Stimulated activated CD8-positive, alpha-beta memory T cell treated with anti-CD3 and anti-CD28 coated beads, Interleukin-15, amount 100 ng/mL, for 48 hours (primary cell): ENCODE results near the gene CNPY3.
A peak's percentile ranks its signal among the peaks of the same experiment; 100 is the strongest.

Source experiments
- DNase-seq, 2 donors: peaks; one replicate each; pipeline ENCODE4 v3.0.0-alpha.2; 2020; ENCODE audit warnings: low read depth in 2 of 2

Gene CNPY3

DNA sequence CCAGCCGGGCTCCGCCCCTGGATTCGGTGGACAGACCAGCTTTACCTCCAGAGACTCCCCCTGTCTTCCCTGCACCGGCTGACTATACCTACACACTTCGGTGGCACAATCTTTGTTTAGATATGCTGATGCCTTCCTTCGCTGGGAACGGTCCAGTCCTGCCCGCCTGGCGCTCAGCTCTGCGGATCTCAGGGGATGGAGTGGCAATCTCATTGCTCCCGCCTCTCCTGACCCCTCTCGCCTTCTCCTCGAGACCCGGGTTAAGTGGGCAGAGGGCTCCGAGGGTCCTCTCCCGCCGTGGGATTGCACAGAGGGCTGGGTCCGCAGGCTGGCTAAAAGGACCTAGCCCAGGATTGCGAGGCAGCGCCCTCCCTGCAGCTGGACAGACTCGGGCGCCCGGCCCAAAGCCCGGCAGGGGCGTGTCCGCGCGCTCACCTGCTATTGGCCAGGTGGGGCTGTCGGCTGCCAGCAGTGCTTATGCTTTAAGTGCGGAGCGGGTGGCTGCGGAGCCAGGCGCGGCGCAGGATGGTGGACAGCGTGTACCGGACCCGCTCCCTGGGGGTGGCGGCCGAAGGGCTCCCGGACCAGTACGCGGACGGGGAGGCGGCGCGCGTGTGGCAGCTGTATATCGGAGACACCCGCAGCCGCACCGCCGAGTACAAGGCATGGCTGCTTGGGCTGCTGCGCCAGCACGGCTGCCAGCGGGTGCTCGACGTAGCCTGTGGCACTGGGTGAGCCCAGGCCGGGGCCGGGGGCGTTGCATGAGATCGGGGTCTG is 31.2 kb downstream of the CNPY3 start, which contains the start of gene GNMT:
GNMT (plus strand) TSS at position 512 of the 777 bp plus-strand sequence; CDS start at position 526, 14 bp downstream.
- no peak for DNase-seq

- no peak for DNase-seq
Observed at GRCh38 chr6:42961020-42961470, 31.8 kb downstream of the CNPY3 start.

DNA sequence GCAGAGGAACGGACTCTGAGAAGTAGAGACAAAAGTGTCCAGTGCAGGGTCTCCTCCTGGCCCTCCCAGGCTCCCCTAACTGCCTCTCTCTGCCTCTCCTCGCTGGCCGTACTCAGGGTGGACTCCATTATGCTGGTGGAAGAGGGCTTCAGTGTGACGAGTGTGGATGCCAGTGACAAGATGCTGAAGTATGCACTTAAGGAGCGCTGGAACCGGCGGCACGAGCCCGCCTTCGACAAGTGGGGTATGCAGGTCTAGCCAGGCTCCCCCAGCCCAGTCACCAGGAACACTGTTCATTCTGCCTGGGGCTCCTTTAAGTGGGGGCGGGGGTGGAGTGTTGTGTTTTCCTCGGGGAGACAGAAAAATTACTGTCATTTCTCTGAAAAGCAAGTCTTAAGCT is 32.8 kb downstream of the CNPY3 start:
- no peak for DNase-seq

- DNase-seq, result no peak
Observed at GRCh38 chr6:42962502-42963178, 33.4 kb downstream of the CNPY3 start.

DNA sequence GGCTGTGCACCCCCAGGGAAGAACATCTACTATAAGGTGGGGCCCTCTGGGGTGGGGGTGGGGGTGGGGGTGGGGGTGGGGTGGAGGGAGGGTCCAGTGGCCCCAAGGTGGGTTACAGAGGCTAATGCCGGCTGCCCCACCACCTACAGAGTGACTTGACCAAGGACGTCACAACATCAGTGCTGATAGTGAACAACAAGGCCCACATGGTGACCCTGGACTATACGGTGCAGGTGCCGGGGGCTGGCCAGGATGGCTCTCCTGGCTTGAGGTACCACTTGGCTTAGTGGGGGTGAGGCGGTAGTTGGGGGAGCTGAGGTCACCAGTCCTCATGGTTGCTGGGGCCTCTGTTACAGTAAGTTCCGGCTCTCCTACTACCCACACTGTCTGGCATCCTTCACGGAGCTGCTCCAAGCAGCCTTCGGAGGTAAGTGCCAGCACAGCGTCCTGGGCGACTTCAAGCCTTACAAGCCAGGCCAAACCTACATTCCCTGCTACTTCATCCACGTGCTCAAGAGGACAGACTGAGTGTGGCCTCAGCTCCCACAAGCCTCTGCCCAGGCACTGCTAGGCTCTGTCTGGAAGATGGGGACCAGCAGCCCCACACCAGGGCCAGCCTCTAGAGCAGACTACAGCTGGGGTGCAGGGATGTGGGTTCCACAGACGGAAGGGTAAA is 34.0 kb downstream of the CNPY3 start:
- DNase-seq, result no peak

GRCh38 chr6:42963855-42964605 is 34.8 kb downstream of the CNPY3 start:
- no peak for DNase-seq

GRCh38 chr6:42966571-42966970 is 37.3 kb downstream of the CNPY3 start:
- no peak for DNase-seq

DNA sequence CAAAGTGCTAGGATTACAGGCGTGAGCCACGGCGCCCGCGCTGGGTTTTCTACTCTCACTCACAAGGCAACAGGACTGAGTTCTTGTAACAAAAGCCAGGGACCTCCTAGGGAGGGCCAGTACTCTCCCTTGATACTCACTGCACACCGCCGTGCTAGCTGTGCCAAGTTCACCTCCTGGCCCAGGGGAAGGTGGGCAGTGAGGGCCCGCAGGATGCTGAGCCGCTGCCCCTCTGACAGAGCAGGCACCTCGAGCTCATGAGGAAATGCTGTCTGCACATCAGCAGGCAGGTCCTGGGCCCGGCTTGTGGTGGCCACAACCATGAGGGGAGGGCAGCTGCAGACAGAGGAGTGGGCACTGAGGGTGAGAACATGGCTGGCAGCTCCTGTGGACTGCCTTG is 37.9 kb downstream of the CNPY3 start:
- DNase-seq, result no peak

DNA sequence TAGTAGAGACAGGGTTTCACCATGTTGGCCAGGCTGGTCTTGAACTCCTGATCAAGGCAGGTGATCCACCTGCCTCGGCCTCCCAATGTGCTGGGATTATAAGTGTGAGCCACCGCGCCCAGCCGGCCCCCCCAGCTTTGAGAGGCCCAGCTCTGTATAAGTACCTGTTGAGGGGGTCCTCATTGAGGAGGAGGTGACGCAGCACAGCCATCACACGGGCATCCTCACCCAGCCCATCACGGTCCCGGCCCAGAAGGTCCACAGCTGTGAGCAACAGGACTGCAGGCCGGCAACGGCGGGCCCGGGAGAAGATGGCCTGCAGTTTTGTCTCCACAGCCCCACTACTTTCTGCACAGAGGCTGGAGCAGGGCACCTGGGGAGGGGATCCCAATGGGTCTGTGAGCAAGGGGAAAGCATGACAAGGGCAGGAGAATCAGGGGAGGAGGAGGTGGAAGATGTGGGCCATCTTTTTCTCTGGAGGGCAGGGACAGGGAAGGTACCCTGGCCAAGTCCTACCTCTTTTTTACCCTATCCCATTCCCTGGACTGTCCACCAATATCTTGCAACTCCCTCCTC is 38.9 kb downstream of the CNPY3 start:
- no peak for DNase-seq

- DNase-seq, result no peak
Observed at GRCh38 chr6:42968783-42969182, 39.5 kb downstream of the CNPY3 start.

DNA sequence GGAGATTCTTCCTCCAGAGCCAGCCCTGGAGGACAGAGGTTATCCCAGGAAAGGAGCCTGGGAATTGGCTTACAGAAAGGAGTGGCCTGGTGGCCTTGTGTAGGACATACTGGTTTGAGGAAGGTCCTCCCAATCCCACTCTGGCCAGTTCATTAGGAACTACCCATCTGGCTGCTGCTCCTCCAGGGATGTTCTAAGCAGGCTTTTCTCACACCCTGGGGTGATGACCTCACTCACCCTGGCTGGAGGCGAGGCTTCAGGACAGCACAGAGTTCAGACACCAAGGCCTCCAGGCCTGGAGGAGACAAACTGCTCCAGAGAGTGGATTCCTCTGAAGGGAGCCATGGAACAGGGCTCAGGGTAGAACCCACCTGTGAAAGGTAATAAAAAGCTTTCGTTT is 40.2 kb downstream of the CNPY3 start:
- no peak for DNase-seq

- DNase-seq, result no peak
Observed at GRCh38 chr6:42969934-42970333, 40.7 kb downstream of the CNPY3 start.

- no peak for DNase-seq
Observed at GRCh38 chr6:42970871-42971612, 41.8 kb downstream of the CNPY3 start.

GRCh38 chr6:42971746-42972327 is 42.6 kb downstream of the CNPY3 start:
- DNase-seq, result no peak

DNA sequence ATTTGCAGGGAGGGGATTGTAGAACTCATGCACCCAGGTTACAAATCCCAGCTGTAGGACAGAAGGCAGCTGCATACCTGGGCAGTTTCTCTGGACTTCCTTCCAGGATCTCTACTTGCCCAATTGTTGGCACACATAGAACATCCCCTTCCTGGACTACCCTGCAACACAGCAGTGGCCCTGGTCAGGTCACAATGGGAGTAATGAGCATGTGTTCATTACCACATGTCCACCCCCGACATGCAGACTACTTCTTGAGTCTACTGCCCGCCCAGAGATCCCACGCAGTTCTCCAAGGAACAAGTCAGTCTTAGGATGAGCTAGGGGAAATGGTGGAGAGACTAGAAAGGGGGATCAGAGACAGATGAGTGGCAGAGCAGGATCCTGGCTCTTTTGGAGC is 44.6 kb downstream of the CNPY3 start:
- DNase-seq, result no peak

DNA sequence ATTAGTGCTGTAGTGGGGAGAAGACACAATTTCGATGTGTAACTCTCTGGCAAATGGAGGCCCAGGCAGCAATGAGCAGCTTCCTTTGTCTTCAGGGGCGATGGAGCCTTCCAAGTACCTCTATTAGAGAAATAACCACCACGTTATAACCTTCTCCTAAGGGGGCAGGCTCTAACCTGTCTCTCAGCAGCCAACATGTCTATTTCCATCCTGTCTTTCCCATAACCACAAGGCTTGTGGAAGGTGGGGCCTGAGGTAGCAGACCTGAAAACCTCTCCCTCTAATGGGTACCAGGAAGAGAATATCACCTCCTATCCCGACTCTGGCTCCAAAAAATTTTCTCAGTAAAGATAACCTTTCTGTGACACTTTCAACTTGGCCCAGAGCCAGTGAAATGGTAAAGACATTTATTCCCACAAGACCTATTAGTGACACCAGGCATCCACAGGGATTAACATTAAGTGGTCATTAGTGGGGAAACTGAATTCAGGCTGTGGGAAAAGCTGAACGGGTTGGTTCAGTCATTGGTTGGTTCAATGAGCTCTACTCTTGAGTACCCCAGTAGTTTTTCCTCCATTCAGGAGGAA is 45.7 kb downstream of the CNPY3 start:
- no peak for DNase-seq

DNA sequence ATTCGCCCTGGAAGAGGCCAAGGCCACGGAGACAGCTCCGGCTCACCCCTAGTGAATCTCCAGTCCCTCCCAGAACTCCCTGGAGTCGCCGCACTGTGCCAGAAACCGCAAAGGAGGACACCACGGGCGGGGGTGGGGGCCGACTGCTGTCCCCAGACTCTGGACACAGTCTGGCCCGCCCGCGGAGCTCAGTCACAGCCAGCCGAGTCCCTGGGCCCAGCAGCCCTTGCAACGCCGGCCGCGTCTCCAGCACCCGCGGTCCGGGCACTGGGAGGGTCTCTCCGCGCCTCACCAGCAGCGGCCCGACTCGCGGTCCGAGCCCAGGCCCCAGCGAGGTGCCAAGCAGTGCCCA is 49.2 kb downstream of the CNPY3 start:
- DNase-seq, result no peak

GRCh38 chr6:42978839-42979522 is 49.7 kb downstream of the CNPY3 start, which contains the start of gene PEX6:
Gene PEX6 (minus strand): TSS chr6:42979181. CDS start chr6:42979150, 31 bp downstream.
- DNase-seq, result peak; percentile 88 to 91

- DNase-seq, result no peak
Observed at GRCh38 chr6:42979523-42980177, 50.4 kb downstream of the CNPY3 start.
